Measurements from ENCODE around the gene BLM. TPM values are rescaled to one million over a fixed set of nuclear protein-coding genes. Genes with fewer than 3 reads are reported as not detected.

Gene BLM
- total and polyA plus RNA-seq, 2 of the 8 experiments (the other 6 are each of a cell fraction or from before 2014, with no cell fraction given) = 15.2 to 46.7 TPM

DNA sequence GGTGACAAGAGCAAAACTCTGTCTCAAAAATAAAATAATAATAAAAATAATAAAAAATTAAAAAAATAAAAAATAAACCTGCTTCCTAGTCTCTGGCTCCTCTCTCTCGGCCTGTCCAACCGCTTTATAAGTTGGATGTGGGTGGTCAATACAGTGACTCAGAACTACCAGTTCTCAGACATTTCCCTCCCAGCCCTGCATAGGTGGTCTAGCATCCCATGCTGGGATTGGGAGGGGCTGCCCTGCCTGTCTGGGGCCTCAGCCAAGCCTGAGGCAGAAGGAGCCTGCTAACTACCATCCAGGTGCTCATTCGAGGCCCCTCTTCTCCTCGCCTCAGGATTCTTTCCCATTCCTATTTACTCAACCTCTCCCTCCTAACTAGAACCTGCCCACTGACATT, 33.3 kb upstream of the BLM start (continued):
- TF ChIP-seq CHD2 (IDR thresholded peaks at IDR 0.05; ENCODE audit: low read length) = no peak
- no peak for TF ChIP-seq ASH2L (IDR thresholded peaks at IDR 0.05; ENCODE audit: low read length)

Data from H1 (cell line).